Stimulated activated CD8-positive, alpha-beta memory T cell treated with anti-CD3 and anti-CD28 coated beads, Interleukin-7, amount 100 ng/mL, for 24 hours (primary cell): ENCODE data around the gene SYT1.

ENCODE experiments used
- DNase-seq: peaks from one replicate; pipeline ENCODE4 v3.0.0-alpha.2; 2020; ENCODE audit warnings: low read depth

SYT1 gene

GRCh38 chr12:79439175-79439825 is 574.7 kb downstream of the SYT1 start:
- DNase-seq: no peak

GRCh38 chr12:79441534-79441933 is 577.0 kb downstream of the SYT1 start:
- DNase-seq: no peak

- DNase-seq: no peak
Measured at GRCh38 chr12:79442396-79442795, 577.8 kb downstream of the SYT1 start.

- DNase-seq: no peak
Measured at GRCh38 chr12:79444089-79444488, 579.5 kb downstream of the SYT1 start.

GRCh38 chr12:79448816-79449215 is 584.2 kb downstream of the SYT1 start:
- no peak for DNase-seq

GRCh38 chr12:79451365-79451764 is 586.8 kb downstream of the SYT1 start:
- DNase-seq: no peak

- DNase-seq: no peak
Measured at GRCh38 chr12:79451978-79452377, 587.4 kb downstream of the SYT1 start.

- DNase-seq: no peak
Measured at GRCh38 chr12:79452906-79453305, 588.3 kb downstream of the SYT1 start.

GRCh38 chr12:79453820-79454219 is 589.2 kb downstream of the SYT1 start:
- DNase-seq: no peak

- DNase-seq: no peak
Measured at GRCh38 chr12:79454338-79454843, 589.8 kb downstream of the SYT1 start.

- no peak for DNase-seq
Measured at GRCh38 chr12:79455286-79455685, 590.7 kb downstream of the SYT1 start.

- no peak for DNase-seq
Measured at GRCh38 chr12:79482323-79482722, 617.7 kb downstream of the SYT1 start.

- DNase-seq: no peak
Measured at GRCh38 chr12:79482921-79483320, 618.3 kb downstream of the SYT1 start.

GRCh38 chr12:79486154-79486553 is 621.6 kb downstream of the SYT1 start:
- DNase-seq: no peak

- DNase-seq: no peak
Measured at GRCh38 chr12:79487386-79488110, 623.0 kb downstream of the SYT1 start.
